Fibroblast of lung (primary cell): Measurements from ENCODE around the gene CREM. TPM values are rescaled to one million over a fixed set of nuclear protein-coding genes. Genes with fewer than 3 reads are reported as not detected.
A peak's percentile ranks its signal among the peaks of the same experiment; 100 is the strongest.

Source experiments
- DNase-seq, 2 donors: peaks; one replicate each; pipeline versions ENCODE4 v3.0.0 to v3.0.0-alpha.2; 2010; ENCODE audit warnings: low read depth in 2 of 2
- H2AFZ ChIP-seq: 2 replicates; pipeline ENCODE4 v1.5.1; 2012; ENCODE audit warnings: low read length, control low read depth, inconsistent platforms
- H3K27ac ChIP-seq: 2 replicates; pipeline ENCODE4 v1.5.1; 2011; ENCODE audit warnings: low read length, control low read depth; ENCODE audit not compliant: insufficient read depth
- H3K27me3 ChIP-seq: 2 replicates; pipeline ENCODE4 v1.5.1; 2011; ENCODE audit warnings: mild to moderate bottlenecking, low read length; ENCODE audit not compliant: control insufficient read depth, insufficient read depth
- H3K36me3 ChIP-seq: 2 replicates; pipeline ENCODE4 v1.5.1; 2011; ENCODE audit warnings: low read length; ENCODE audit not compliant: control insufficient read depth, insufficient read depth
- H3K4me1 ChIP-seq: 2 replicates; pipeline ENCODE4 v1.5.1; 2011; ENCODE audit warnings: low read length; ENCODE audit not compliant: control insufficient read depth, insufficient read depth; ENCODE audit errors: extremely low read depth
- H3K4me2 ChIP-seq: 2 replicates; pipeline ENCODE4 v1.5.1; 2011; ENCODE audit warnings: low read length, control low read depth; ENCODE audit not compliant: insufficient read depth; ENCODE audit errors: extremely low read depth
- H3K4me3 ChIP-seq, 4 experiments: fragments of 200-600 bp in 1 of 4; sonication (generic) in 1 of 4; replicated peaks in 1 of 4; 2 replicates each; pipeline ENCODE4 v1.5.1; 2011 to 2016; ENCODE audit warnings: low read length in 4 of 4, low read depth in 3 of 4, mild to moderate bottlenecking in 3 of 4, control low read depth in 2 of 4, inconsistent platforms in 1 of 4, mixed read lengths in 1 of 4; ENCODE audit not compliant: insufficient read depth in 1 of 4; ENCODE audit errors: control extremely low read depth in 1 of 4
- H3K79me2 ChIP-seq: 2 replicates; pipeline ENCODE4 v1.5.1; 2012; ENCODE audit warnings: mild to moderate bottlenecking, low read length, inconsistent platforms; ENCODE audit not compliant: control insufficient read depth, insufficient read depth
- H3K9ac ChIP-seq: 2 replicates; pipeline ENCODE4 v1.5.1; 2011; ENCODE audit warnings: mild to moderate bottlenecking, low read length, control low read depth; ENCODE audit not compliant: insufficient read depth
- H3K9me3 ChIP-seq: 2 replicates; pipeline ENCODE4 v1.5.1; 2012; ENCODE audit warnings: low read depth, low read length; ENCODE audit not compliant: control insufficient read depth, insufficient read depth
- H4K20me1 ChIP-seq: 2 replicates; pipeline ENCODE4 v1.5.1; 2011; ENCODE audit warnings: low read length; ENCODE audit not compliant: control insufficient read depth, insufficient read depth; ENCODE audit errors: extremely low read depth
- EZH2 ChIP-seq: IDR thresholded peaks from 2 replicates; pipeline ENCODE4 v1.5.1; 2012; ENCODE audit warnings: low read length, control low read depth, mild to moderate bottlenecking; ENCODE audit errors: missing control alignments
- polyA plus RNA-seq, 2 donors: library from polyadenylated mRNA; depleted of rRNA in 1 of 2; stranded (reverse) in 1 of 2; unstranded in 1 of 2; fragments of >200 nt; gene quantifications; 2 replicates each; pipeline ENCODE4 v1.2.1, GENCODE V29; 2011 to 2012; ENCODE audit warnings: missing spikeins in 1 of 2
- total RNA-seq: library from RNA; depleted of rRNA; stranded (reverse); fragments of >200 nt; gene quantifications from 2 replicates; pipeline ENCODE4 v1.2.1, GENCODE V29; 2014
- TF ChIP-seq, protein P1 (sequence below), 2 donors: IDR thresholded peaks in 1 of 2; conservative IDR thresholded peaks in 1 of 2; 1 replicate in 1 of 2; 2 replicates in 1 of 2; pipeline ENCODE4 v1.5.1; 2011 to 2012; ENCODE audit warnings: low read length in 2 of 2, control low read depth in 1 of 2, inconsistent platforms in 1 of 2, low read depth in 1 of 2, mild to moderate bottlenecking in 1 of 2

CREM gene
- total and polyA plus RNA-seq, 2 donors (not counting 1 experiment from before 2014, with no cell fraction given): 29.9 to 32.1 TPM

DNA sequence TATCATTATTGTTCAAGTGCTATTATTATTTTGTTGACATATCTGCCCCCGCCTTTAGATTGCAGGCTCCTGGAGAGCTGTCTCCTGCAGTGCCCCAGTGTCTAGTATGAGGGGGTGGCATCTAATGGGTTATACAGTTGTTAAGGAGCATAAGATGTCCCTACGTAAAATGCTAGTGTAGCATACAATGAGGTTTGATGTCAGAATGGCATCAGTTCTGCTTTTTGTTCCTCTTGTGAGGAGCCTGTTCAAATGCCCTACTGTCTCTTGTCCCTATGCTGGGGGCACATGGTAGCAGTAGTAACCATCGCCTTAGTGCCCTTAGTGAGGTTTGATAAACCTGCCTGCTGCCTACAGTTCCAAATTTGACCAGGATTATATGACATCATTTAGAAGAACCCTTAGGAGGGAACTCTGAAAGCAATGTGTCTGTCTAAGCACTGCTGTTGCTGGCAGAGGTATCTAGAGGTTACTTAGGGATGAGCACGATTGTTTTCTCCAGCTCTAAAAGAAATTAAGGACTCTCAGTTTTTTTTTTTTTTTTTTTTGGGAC is 9.7 kb downstream of the CREM start:
- H4K20me1 ChIP-seq: no peaks in the 10 kb centered on the region
- H3K27ac ChIP-seq: no peak overlapping the region
- no peaks in the 10 kb centered on the region for H3K27me3 ChIP-seq
- H3K4me1 ChIP-seq: no peaks in the 10 kb centered on the region
- no peak overlapping the region for H3K4me2 ChIP-seq
- no peak for DNase-seq
- H3K4me3 ChIP-seq: no peak overlapping the region
- H3K9ac ChIP-seq: no peak overlapping the region
- H2AFZ ChIP-seq: no peak overlapping the region
- H3K9me3 ChIP-seq: no peaks in the 10 kb centered on the region
- TF ChIP-seq EZH2: no peak
- TF ChIP-seq, protein P1, sequence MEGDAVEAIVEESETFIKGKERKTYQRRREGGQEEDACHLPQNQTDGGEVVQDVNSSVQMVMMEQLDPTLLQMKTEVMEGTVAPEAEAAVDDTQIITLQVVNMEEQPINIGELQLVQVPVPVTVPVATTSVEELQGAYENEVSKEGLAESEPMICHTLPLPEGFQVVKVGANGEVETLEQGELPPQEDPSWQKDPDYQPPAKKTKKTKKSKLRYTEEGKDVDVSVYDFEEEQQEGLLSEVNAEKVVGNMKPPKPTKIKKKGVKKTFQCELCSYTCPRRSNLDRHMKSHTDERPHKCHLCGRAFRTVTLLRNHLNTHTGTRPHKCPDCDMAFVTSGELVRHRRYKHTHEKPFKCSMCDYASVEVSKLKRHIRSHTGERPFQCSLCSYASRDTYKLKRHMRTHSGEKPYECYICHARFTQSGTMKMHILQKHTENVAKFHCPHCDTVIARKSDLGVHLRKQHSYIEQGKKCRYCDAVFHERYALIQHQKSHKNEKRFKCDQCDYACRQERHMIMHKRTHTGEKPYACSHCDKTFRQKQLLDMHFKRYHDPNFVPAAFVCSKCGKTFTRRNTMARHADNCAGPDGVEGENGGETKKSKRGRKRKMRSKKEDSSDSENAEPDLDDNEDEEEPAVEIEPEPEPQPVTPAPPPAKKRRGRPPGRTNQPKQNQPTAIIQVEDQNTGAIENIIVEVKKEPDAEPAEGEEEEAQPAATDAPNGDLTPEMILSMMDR (conservative IDR thresholded peaks at IDR 0.05 in 1 of 2, IDR thresholded peaks at IDR 0.05 in 1 of 2; ENCODE audit: low read depth in 1 of 2, low read length in 2 of 2): no peak
- no peaks in the 10 kb centered on the region for H3K79me2 ChIP-seq
- H3K36me3 ChIP-seq: no peaks in the 10 kb centered on the region

DNA sequence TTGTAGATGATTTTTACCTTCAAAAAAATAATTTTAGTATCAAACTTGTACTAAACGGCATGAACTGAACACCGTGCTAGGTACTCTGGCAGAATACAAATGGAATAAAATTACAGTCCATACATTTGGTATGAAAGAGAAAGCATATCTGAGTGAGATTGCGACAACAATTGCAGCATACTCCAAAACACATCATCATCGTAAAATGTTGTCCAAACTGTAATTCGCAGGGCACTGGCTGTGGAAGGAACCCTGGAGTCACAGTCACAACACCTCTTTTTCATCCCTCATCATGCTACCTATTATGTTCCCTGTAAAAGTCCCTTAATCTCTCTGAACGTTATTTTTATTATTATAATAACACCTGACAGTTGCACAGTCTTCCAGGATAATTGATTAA is 13.5 kb downstream of the CREM start:
- Histone ChIP-seq H3K9me3 (no peaks in the 10 kb centered on the region), H3K79me2 (no peaks in the 10 kb centered on the region), H3K4me3 (no peak overlapping the region), H2AFZ (no peak overlapping the region), H3K36me3 (no peaks in the 10 kb centered on the region), H3K27me3 (no peaks in the 10 kb centered on the region), H4K20me1 (no peaks in the 10 kb centered on the region), H3K9ac (no peak overlapping the region), H3K27ac (no peak overlapping the region), H3K4me2 (no peak overlapping the region), H3K4me1 (no peaks in the 10 kb centered on the region)
- TF ChIP-seq, protein P1 (conservative IDR thresholded peaks at IDR 0.05 in 1 of 2, IDR thresholded peaks at IDR 0.05 in 1 of 2; ENCODE audit: low read depth in 1 of 2, low read length in 2 of 2): no peak
- no peak for TF ChIP-seq EZH2
- DNase-seq: peak in 1 of 2 donors; percentile 19

DNA sequence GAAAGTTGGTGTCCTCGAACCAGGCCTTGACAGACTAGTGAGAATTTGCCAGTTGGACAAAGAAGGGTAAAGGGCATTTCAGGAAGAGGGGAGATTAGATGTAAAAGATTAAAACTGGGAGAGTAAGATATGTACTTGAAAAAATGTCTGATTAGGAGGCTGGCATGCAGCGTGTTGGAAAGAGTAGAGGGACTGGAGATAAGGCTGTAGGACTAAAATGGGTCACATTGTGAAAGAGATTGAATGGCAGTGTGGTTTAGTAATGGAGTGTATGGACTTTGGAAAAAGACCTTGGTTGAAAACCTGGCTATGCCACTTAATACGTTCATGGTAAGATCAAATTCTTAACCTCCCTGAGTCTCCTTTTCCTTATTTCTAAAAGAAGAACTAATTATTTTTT is 14.1 kb downstream of the CREM start:
- TF ChIP-seq, protein P1 (conservative IDR thresholded peaks at IDR 0.05 in 1 of 2, IDR thresholded peaks at IDR 0.05 in 1 of 2; ENCODE audit: low read depth in 1 of 2, low read length in 2 of 2): no peak
- no peak for TF ChIP-seq EZH2
- H3K79me2 ChIP-seq: no peaks in the 10 kb centered on the region
- no peaks in the 10 kb centered on the region for H4K20me1 ChIP-seq
- H3K4me1 ChIP-seq: no peaks in the 10 kb centered on the region
- H3K4me2 ChIP-seq: no peak overlapping the region
- no peak for DNase-seq
- H3K36me3 ChIP-seq: no peaks in the 10 kb centered on the region
- H3K9ac ChIP-seq: no peak overlapping the region
- no peaks in the 10 kb centered on the region for H3K9me3 ChIP-seq
- no peak overlapping the region for H3K27ac ChIP-seq
- no peaks in the 10 kb centered on the region for H3K27me3 ChIP-seq
- H3K4me3 ChIP-seq: no peak overlapping the region
- H2AFZ ChIP-seq: no peak overlapping the region
